GM23338 (cell line): ENCODE results near the gene CLCN6. TPM values are rescaled to one million over a fixed set of nuclear protein-coding genes. Genes with fewer than 3 reads are reported as not detected.

Experiments used
- ATAC-seq: fragments of 200-7000 bp; cut with Tn5 transposase; 3 replicates; pipeline ENCODE4 v1.9.1; 2020
- DNase-seq: peaks from one replicate; pipeline ENCODE4 v3.0.0-alpha.2; 2015; ENCODE audit warnings: low spot score
- H2AFZ ChIP-seq: fragments of 200-600 bp; sonication (generic); 2 replicates; pipeline ENCODE4 v1.8.0; 2016; ENCODE audit warnings: antibody characterized with exemption, mild to moderate bottlenecking, moderate library complexity
- H3F3A ChIP-seq: fragments of 200-600 bp; sonication (generic); replicated peaks from 2 replicates; pipeline ENCODE4 v1.8.0; 2017; ENCODE audit warnings: antibody characterized with exemption, mixed run types, low read depth
- H3K27ac ChIP-seq: fragments of 200-600 bp; sonication (generic); 2 replicates; pipeline ENCODE4 v1.6.1; 2016; ENCODE audit warnings: low read depth
- H3K27me3 ChIP-seq: fragments of 200-600 bp; sonication (generic); 2 replicates; pipeline ENCODE4 v1.8.0; 2016; ENCODE audit warnings: mild to moderate bottlenecking, mixed run types, moderate library complexity; ENCODE audit not compliant: insufficient read depth
- H3K36me3 ChIP-seq: fragments of 200-600 bp; sonication (generic); 2 replicates; pipeline ENCODE4 v1.8.0; 2016; ENCODE audit warnings: mild to moderate bottlenecking; ENCODE audit not compliant: insufficient read depth
- H3K4me1 ChIP-seq: fragments of 200-600 bp; sonication (generic); 2 replicates; pipeline ENCODE4 v1.8.0; 2016; ENCODE audit warnings: mild to moderate bottlenecking, moderate library complexity; ENCODE audit not compliant: insufficient read depth
- H3K4me2 ChIP-seq: fragments of 200-600 bp; sonication (generic); 2 replicates; pipeline ENCODE4 v1.7.1; 2017; ENCODE audit warnings: mixed run types
- H3K4me3 ChIP-seq: fragments of 200-600 bp; sonication (generic); 2 replicates; pipeline ENCODE4 v1.6.1; 2016; ENCODE audit warnings: mixed run types
- H3K79me2 ChIP-seq: fragments of 200-600 bp; sonication (generic); replicated peaks from 2 replicates; pipeline ENCODE4 v1.8.0; 2017; ENCODE audit warnings: mild to moderate bottlenecking; ENCODE audit not compliant: insufficient read depth
- H3K9me2 ChIP-seq: fragments of 200-600 bp; sonication (generic); 2 replicates; pipeline ENCODE4 v1.8.0; 2017; ENCODE audit not compliant: insufficient read depth
- H4K20me1 ChIP-seq: fragments of 200-600 bp; sonication (generic); replicated peaks from 2 replicates; pipeline ENCODE4 v1.8.0; 2017; ENCODE audit warnings: mild to moderate bottlenecking; ENCODE audit not compliant: insufficient read depth
- H3K27ac Mint-ChIP-seq: 2 replicates; pipeline ENCODE4 v1.8.0; 2020; ENCODE audit warnings: inconsistent platforms, mild to moderate bottlenecking, moderate library complexity, mixed read lengths
- H3K27me3 Mint-ChIP-seq: 3 replicates; pipeline ENCODE4 v1.8.0; 2022; ENCODE audit warnings: low read depth, mild to moderate bottlenecking, moderate library complexity, mixed read lengths, inconsistent platforms; ENCODE audit not compliant: insufficient read depth, poor library complexity
- H3K36me3 Mint-ChIP-seq: 3 replicates; pipeline ENCODE4 v1.8.0; 2021; ENCODE audit warnings: low read depth, mild to moderate bottlenecking, inconsistent platforms, moderate library complexity, mixed read lengths
- H3K4me1 Mint-ChIP-seq: 3 replicates; pipeline ENCODE4 v1.8.0; 2020; ENCODE audit warnings: mild to moderate bottlenecking, inconsistent platforms, mixed read lengths
- H3K4me3 Mint-ChIP-seq: 3 replicates; pipeline ENCODE4 v1.8.0; 2021; ENCODE audit warnings: moderate library complexity, mild to moderate bottlenecking, inconsistent platforms, mixed read lengths
- H3K9me3 Mint-ChIP-seq: 3 replicates; pipeline ENCODE4 v1.8.0; 2020; ENCODE audit warnings: moderate library complexity, mild to moderate bottlenecking, inconsistent platforms, mixed read lengths
- EZH2phosphoT487 ChIP-seq: fragments of 200-600 bp; sonication (generic); IDR thresholded peaks from one replicate; pipeline ENCODE4 v1.8.1; 2018; ENCODE audit warnings: antibody characterized with exemption; ENCODE audit not compliant: unreplicated experiment
- JUNB ChIP-seq: IDR thresholded peaks from one replicate; pipeline ENCODE4 v1.6.1; 2016; ENCODE audit warnings: antibody characterized with exemption; ENCODE audit not compliant: unreplicated experiment
- POLR2AphosphoS5 ChIP-seq: IDR thresholded peaks from 2 replicates; pipeline ENCODE4 v1.6.1; 2016; ENCODE audit warnings: antibody characterized with exemption, low read depth
- REST ChIP-seq: IDR thresholded peaks from one replicate; pipeline ENCODE4 v1.6.1; 2018; ENCODE audit warnings: antibody characterized with exemption; ENCODE audit not compliant: unreplicated experiment
- STAT1 ChIP-seq: IDR thresholded peaks from one replicate; pipeline ENCODE4 v1.6.1; 2016; ENCODE audit warnings: antibody characterized with exemption; ENCODE audit not compliant: unreplicated experiment
- ZNF114 ChIP-seq: fragments of 250-450 bp; sonication (Bioruptor Pico); IDR thresholded peaks from 2 replicates; pipeline ENCODE4 v1.5.0; 2020; ENCODE audit warnings: mild to moderate bottlenecking, moderate library complexity
- ZNF331 ChIP-seq: fragments of 250-450 bp; sonication (Bioruptor Pico); IDR thresholded peaks from 2 replicates; pipeline ENCODE4 v1.5.0; 2020; ENCODE audit warnings: low read depth, mild to moderate bottlenecking, moderate library complexity
- polyA plus RNA-seq: library from polyadenylated mRNA; unstranded; fragments of >200 nt; fragmentation: Nextera tagmentation; extraction: Ambion mirVana; gene quantifications from 2 replicates; pipeline ENCODE4 v1.2.1, GENCODE V29; 2016
- total RNA-seq: library from RNA; depleted of rRNA; stranded (reverse); fragments of >200 nt; shearing (Covaris generic); gene quantifications from 2 replicates; pipeline ENCODE4 v1.2.3, GENCODE V29; 2014
- TF ChIP-seq, protein P1 (sequence below), 2 experiments: fragments of 200-600 bp in 1 of 2; sonication (generic) in 1 of 2; conservative IDR thresholded peaks; 2 replicates each; pipeline versions ENCODE4 v1.5.1 to v1.6.1; 2016 to 2017; ENCODE audit warnings: antibody characterized with exemption in 2 of 2, low read depth in 2 of 2, mild to moderate bottlenecking in 2 of 2, moderate library complexity in 1 of 2

The CLCN6 gene
- total and polyA plus RNA-seq, 2 experiments from 2014 or later: 16.0 to 22.6 TPM

- Histone ChIP-seq H2AFZ (no peak overlapping the region), H4K20me1 (no peaks in the 10 kb centered on the region), H3K9me2 (no peaks in the 10 kb centered on the region), H3K36me3 (no peaks in the 10 kb centered on the region), H3K27ac (0 out of 2 replicates have a peak overlapping the region, but pooled peaks have one; percentile 26), H3F3A (peaks cover 18% of the 10 kb centered on the region), H3K4me3 (no peak overlapping the region), H3K27me3 (no peaks in the 10 kb centered on the region), H3K4me2 (no peak overlapping the region), H3K4me1 (peaks cover 37% of the 10 kb centered on the region), H3K79me2 (no peaks in the 10 kb centered on the region)
- H3K36me3 Mint-ChIP-seq: peaks cover 12% of the 10 kb centered on the region; the same call in 2 of the 3 replicates
- DNase-seq (no peak), ATAC-seq (no peak)
- peaks cover 33% of the 10 kb centered on the region for H3K4me1 Mint-ChIP-seq
- TF ChIP-seq ZNF331 (CRISPR knock-in tag) (no peak), EZH2phosphoT487 (no peak), ZNF114 (CRISPR knock-in tag) (no peak), POLR2AphosphoS5 (no peak), REST (no peak), STAT1 (no peak)
- peaks cover 7% of the 10 kb centered on the region for H3K27me3 Mint-ChIP-seq
- no peak overlapping the region for H3K4me3 Mint-ChIP-seq
- no peaks in the 10 kb centered on the region for H3K9me3 Mint-ChIP-seq
- H3K27ac Mint-ChIP-seq: no peak overlapping the region; the same call in 1 of the 2 replicates
These were observed 16.6 kb upstream of the CLCN6 start for GRCh38 chr1:11789126-11790067.

- H3K36me3 ChIP-seq: no peaks in the 10 kb centered on the region
- no peaks in the 10 kb centered on the region for H4K20me1 ChIP-seq
- H3K4me2 ChIP-seq: no peak overlapping the region
- ATAC-seq (no peak), DNase-seq (no peak)
- peaks cover 18% of the 10 kb centered on the region for H3F3A ChIP-seq
- no peak overlapping the region for H3K27ac Mint-ChIP-seq
- H3K27ac ChIP-seq: no peak overlapping the region
- no peak overlapping the region for H2AFZ ChIP-seq
- no peaks in the 10 kb centered on the region for H3K27me3 ChIP-seq
- peaks cover 14% of the 10 kb centered on the region for H3K36me3 Mint-ChIP-seq
- no peaks in the 10 kb centered on the region for H3K9me2 ChIP-seq
- H3K9me3 Mint-ChIP-seq: no peaks in the 10 kb centered on the region
- no peak overlapping the region for H3K4me3 Mint-ChIP-seq
- no peak overlapping the region for H3K4me3 ChIP-seq
- no peaks in the 10 kb centered on the region for H3K79me2 ChIP-seq
- peaks cover 9% of the 10 kb centered on the region for H3K27me3 Mint-ChIP-seq
- H3K4me1 Mint-ChIP-seq: peaks cover 29% of the 10 kb centered on the region
- H3K4me1 ChIP-seq: peaks cover 31% of the 10 kb centered on the region
- TF ChIP-seq JUNB: no peak
- no peak for TF ChIP-seq ZNF331 (CRISPR knock-in tag)
- no peak for TF ChIP-seq ZNF114 (CRISPR knock-in tag)
- TF ChIP-seq, protein P1, sequence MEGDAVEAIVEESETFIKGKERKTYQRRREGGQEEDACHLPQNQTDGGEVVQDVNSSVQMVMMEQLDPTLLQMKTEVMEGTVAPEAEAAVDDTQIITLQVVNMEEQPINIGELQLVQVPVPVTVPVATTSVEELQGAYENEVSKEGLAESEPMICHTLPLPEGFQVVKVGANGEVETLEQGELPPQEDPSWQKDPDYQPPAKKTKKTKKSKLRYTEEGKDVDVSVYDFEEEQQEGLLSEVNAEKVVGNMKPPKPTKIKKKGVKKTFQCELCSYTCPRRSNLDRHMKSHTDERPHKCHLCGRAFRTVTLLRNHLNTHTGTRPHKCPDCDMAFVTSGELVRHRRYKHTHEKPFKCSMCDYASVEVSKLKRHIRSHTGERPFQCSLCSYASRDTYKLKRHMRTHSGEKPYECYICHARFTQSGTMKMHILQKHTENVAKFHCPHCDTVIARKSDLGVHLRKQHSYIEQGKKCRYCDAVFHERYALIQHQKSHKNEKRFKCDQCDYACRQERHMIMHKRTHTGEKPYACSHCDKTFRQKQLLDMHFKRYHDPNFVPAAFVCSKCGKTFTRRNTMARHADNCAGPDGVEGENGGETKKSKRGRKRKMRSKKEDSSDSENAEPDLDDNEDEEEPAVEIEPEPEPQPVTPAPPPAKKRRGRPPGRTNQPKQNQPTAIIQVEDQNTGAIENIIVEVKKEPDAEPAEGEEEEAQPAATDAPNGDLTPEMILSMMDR (conservative IDR thresholded peaks at IDR 0.05; ENCODE audit: low read depth in 2 of 2): no peak
- no peak for TF ChIP-seq EZH2phosphoT487
These were observed 15.7 kb upstream of the CLCN6 start for GRCh38 chr1:11790101-11790879.
